ENCODE results near the gene TBC1D22A. TPM values are rescaled to one million over a fixed set of nuclear protein-coding genes. Genes with fewer than 3 reads are reported as not detected.

The TBC1D22A gene
- total and polyA plus RNA-seq, 11 donors = 9.4 to 30.7 (median 18.6) TPM

- DNase-seq = no peak
- no peak overlapping the region for H3K4me3 ChIP-seq
- no peak for TF ChIP-seq POLR2A (IDR thresholded peaks at IDR 0.05)
- TF ChIP-seq CTCF (IDR thresholded peaks at IDR 0.05) = no peak
- ATAC-seq = no peak
- WGBS, 4 donors = 87 to 91% (median 89%) methylated on average over 9 to 11 of the region's 11 CpGs
- peak overlapping the region in 8 of 12 donors; percentile 87 to 96 (median 92) for H3K27ac ChIP-seq
- no peaks in the 10 kb centered on the region for H3K36me3 ChIP-seq
- H3K27me3 ChIP-seq = no peaks in the 10 kb centered on the region
- H3K9me3 ChIP-seq = peaks cover 0 to 14% (median 7%) of the 10 kb centered on the region in 12 donors
- H3K4me1 ChIP-seq = peaks cover 9 to 67% (median 45%) of the 10 kb centered on the region in 12 donors
- intact Hi-C loops (cut with DNase I) = loop anchor here in 2 of 10 donors (2.0 to 10.0 kb wide), 2 partner anchors 14 to 178 kb away; partner anchors contain the start of gene CERK (in 1 of the 2)
Observed at GRCh38 chr22:46752286-46752987, 10.0 kb upstream of the TBC1D22A start.

GRCh38 chr22:46752988-46753310 is 9.5 kb upstream of the TBC1D22A start:
- Histone ChIP-seq H3K4me1 (peaks cover 9 to 64% (median 45%) of the 10 kb centered on the region in 12 donors), H3K27ac (peak overlapping the region; percentile 70 to 96 (median 92)), H3K9me3 (peaks cover 0 to 14% (median 7%) of the 10 kb centered on the region in 12 donors), H3K4me3 (no peak overlapping the region), H3K36me3 (no peaks in the 10 kb centered on the region), H3K27me3 (no peaks in the 10 kb centered on the region)
- intact Hi-C loops (cut with DNase I) = loop anchor here in 2 of 10 donors (2.0 to 10.0 kb wide), 2 partner anchors 14 to 178 kb away; partner anchors contain the start of gene CERK (in 1 of the 2)
- WGBS, 4 donors = 85 to 97% (median 93%) methylated on average over 2 to 6 of the region's 6 CpGs
- DNase-seq = no peak
- ATAC-seq = no peak
- no peak for TF ChIP-seq POLR2A (IDR thresholded peaks at IDR 0.05)
- TF ChIP-seq CTCF (IDR thresholded peaks at IDR 0.05) = no peak

GRCh38 chr22:46753360-46753759 is 9.1 kb upstream of the TBC1D22A start:
- H3K27ac ChIP-seq = peak overlapping the region; percentile 70 to 96 (median 92)

More at GRCh38 chr22:46753360-46753759, 9.1 kb upstream of the TBC1D22A start:
- Histone ChIP-seq H3K27me3 (no peaks in the 10 kb centered on the region), H3K36me3 (no peaks in the 10 kb centered on the region), H3K9me3 (peaks cover 0 to 14% (median 7%) of the 10 kb centered on the region in 12 donors), H3K4me3 (peak overlapping the region in 1 of 12 donors; percentile 17), H3K4me1 (peaks cover 9 to 67% (median 46%) of the 10 kb centered on the region in 12 donors)
- intact Hi-C loops (cut with DNase I) = loop anchor here in 2 of 10 donors (2.0 to 10.0 kb wide), 2 partner anchors 15 to 179 kb away; partner anchors contain the start of gene CERK (in 1 of the 2)
- 58 to 71% (median 68%) methylated on average over 8 of the region's 8 CpGs for WGBS, 4 donors
- no peak for TF ChIP-seq CTCF (IDR thresholded peaks at IDR 0.05)
- TF ChIP-seq POLR2A (IDR thresholded peaks at IDR 0.05) = no peak
- no peak for ATAC-seq
- peak in 1 of 5 donors; percentile 28 for DNase-seq

All from heart left ventricle (tissue), 16 donors.